Femur (tissue), 1 donor: ENCODE data around the gene GFM2.
"Not testable (repeated sequence)": the region's sequence is repeated elsewhere in the genome, so short reads cannot be mapped to it uniquely, and the experiment has no call there.

ENCODE experiments used
- DNase-seq: peaks from one replicate; pipeline ENCODE4 v3.0.0-alpha.2; 2017

GFM2 gene

DNA sequence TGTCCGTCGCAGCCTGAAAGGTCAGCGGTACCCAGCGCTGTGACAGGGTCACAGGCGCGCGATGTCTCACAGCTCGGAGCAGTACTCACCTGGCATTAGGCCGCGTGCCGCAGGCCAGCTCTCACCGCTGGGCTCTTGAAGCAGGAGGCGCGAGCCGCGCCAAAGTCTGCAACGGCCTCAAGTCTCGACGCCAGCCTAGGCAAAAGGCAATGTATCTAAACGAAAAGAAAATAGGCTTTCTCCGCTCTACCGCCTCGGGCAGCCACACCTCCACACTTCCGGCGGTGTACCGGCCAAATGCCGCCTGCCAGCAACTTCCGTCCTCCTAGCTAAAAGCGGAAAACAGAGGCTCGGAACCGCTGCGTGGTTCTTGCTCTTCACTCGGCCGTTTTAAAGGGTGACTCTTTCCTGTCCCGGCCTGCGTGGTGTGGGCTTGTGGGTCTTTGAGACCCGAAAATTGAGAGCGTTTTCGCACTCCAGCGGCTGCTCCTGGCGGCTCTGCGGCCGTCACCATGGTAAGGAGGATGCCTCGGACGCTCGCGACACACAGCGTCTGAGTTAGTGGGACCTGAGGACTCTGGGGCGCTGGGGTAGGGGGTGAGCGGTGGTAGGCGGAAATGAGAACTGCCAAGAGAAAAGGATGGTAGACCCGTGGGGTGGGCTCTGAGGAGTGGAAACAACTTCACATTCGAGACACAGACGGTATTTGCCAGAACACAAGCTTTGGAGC lies at the start of gene GFM2, which contains the start of gene NSA2:
Gene GFM2 (minus strand): TSS at position 269 of the 730 bp plus-strand sequence. CDS start 3,375 bp downstream, outside the sequence.
Gene NSA2 (plus strand): TSS at position 401 of the 730 bp plus-strand sequence. CDS start 112 bp downstream, at position 513.
- peak; percentile 97 for DNase-seq

DNA sequence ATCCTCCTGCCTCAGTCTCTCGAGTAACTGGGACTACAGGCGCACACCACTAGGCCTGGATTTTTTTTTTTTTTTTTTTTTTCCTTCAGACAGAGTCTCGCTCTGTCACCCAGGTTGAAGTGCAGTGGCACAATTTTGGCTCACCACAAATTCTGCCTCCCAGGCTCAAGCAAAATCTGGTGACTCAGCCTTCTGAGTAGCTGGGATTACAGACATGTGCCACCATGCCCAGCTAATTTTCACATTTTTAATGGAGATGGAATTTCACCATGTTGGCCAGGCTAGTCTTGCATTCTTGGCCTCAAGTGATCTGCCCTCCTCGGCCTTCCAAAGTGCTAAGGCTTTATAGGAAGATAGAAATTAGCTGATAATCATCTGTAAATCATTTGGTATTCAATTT lies 44.0 kb upstream of the GFM2 start:
- DNase-seq, result no peak

- DNase-seq, result no peak
Measured at GRCh38 chr5:74801941-74802340, 35.0 kb upstream of the GFM2 start.

DNA sequence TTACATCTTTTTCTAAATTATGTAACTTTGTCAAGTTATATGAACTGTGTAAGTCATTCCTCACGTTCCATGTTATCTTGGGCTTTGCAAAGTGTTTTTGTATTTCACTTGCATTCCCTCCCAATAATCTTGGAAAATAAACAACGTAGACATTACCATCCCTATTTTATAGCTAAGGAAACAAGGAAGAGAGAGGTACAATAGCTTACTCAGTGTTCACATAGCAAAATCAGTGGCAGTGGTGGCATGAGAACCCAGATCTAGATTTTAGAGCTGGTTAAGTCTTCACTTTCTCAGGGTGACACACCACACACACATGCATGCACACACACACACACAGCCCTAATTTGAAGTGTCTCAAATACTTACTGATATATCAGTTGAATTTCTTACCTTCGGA lies 34.3 kb upstream of the GFM2 start:
- DNase-seq, result no peak

DNA sequence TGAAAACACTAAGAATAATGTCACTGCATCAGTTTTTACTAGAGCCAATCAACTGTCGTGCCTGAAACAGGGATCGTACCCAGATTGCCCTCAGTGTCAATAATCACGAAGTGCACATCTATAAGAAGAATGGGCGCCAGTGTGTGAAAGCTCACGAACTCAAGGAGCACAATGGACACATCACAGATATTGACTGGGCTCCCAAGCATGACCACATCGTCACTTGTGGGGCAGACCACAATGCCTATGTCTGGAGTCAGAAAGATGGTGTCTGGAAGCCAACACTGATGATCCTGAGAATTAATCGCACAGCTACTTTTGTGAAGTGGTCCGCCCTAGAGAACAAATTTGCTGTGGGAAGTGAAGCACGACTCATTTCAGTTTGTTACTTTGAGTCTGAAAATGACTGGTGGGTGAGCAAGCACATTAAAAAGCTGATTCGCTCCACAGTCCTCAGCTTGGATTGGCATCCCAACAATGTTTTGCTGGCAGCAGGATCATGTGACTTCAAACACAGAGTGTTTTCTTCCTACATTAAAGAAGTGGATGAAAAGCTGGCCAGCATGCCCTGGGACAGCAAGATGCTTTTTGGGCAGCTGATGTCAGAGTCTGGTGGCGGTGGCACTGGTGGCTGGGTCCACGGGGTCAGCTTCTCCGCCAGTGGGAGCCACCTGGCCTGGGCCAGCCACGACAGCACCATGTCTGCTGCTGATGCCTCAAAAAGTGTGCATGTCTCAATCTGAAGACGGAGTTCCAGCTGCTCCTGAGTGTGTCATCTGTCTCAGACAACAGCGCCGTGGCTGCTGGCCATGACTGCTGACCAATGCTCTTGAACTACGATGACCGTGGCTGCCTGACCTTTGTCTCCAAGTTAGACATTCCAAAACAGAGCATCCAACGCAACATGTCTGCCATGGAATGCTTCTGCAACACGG lies 32.3 kb upstream of the GFM2 start:
- DNase-seq, result no peak

DNA sequence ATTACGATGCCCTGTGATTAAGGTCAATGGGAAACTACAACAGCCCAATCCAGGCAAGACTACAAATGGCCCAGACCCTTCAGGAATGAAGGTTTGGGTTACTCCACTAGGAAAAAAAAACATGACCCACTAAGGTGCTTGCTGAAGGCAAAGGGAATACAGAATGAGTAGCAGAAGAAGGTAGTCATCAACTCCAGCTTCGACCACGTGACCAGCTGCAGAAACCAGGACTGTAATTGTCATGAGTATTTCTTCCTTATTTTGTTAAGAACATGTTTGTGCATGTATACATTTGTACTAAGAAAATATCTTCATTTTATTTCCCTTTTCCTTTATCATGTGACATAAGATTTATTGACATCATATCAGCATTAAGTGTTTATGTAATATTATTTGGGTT lies 24.8 kb upstream of the GFM2 start:
- DNase-seq, result not testable (repeated sequence)

GRCh38 chr5:74787424-74787823 lies 20.5 kb upstream of the GFM2 start:
- no peak for DNase-seq

DNA sequence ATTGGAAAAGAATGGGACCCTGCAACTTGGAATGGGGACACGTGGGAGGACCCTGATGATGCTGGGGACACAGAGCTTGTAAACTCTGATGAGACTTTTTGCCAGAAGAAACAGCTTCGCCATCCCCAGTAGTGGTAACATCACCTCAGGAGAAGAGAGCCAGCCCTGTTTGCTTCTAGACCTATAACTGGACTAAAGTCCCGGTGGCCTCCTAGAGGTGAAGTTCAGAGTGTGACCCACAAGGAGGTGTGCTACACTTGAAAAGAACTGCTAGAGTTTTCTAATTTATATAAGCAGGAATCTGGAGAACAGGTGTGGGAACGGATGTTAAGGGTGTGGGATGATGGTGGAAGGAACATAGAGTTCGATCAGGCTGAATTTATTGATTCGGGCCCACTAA lies 19.9 kb upstream of the GFM2 start:
- no peak for DNase-seq

DNA sequence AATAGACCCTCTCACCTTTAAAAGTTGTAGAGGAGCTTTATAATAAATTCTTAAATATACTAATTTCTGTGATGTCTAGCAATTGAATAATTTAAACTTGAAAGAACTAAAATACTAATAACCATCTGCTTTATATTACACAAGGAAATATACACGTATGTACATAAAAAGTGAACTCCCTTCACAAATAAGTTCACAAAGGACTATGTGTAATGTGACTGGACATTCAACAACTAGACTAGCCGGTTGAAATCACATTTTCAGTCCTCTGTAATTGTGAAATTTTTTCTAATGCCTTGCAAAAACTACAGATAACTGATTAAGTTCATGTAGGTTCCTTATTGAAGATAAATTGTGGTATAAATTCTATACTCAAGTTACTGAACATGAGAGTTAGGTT lies 11.7 kb upstream of the GFM2 start:
- DNase-seq, result no peak

DNA sequence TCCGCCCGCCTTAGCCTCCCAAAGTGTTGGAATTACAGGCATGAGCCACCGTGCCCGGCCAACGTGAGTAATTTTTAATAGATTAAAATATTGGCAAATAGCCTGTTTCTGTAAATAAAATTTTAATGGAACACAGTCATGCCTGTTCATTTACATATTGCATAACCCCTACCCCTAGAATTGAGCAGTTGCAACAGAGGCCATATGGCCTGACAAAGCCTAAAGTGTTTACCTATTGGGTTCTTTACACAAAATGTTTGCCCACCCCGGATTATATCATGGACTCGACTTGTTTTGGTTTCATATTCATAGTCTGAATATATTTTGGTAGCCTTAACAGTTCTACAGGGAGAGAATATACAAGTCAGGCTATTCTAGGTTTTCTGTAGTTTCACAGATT lies 5.4 kb upstream of the GFM2 start:
- no peak for DNase-seq

DNA sequence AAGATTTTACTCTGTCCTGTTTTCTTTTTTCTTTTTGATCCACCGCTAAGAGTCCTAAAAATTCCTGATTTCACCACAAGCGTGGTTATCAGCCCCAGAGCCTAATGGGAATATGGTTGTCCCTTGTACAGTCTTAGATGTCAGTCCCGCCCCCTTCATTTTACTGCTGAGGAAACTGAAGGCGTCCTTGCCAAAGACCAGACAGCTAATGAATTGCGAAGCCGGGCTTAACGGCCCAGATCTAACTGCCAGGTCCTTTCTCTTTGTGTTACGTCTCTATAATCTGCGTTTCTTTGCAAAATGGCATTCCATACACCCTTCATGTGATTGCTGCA lies 629 bp upstream of the GFM2 start:
- peak; percentile 26 for DNase-seq

GRCh38 chr5:74766418-74766848 lies 484 bp downstream of the GFM2 start:
- no peak for DNase-seq

DNA sequence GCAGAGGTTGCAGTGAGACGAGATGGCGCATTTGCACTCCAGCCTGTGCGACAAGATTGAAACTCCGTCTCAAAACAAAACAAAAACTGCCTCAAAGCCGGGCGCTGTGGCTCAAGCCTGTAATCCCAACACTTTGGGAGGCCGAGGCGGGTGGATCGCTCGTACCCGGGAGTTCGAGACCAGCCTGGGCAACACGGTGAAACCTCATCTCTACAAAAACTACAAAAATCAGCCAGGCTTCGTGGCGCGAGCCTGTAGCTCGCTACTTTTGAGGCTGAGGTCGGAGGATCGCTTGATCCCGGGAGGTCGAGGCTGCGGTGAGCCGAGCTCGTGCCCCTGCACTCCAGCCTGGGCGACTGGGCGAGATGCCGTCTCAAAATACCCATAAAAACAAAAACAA lies 988 bp downstream of the GFM2 start:
- no peak for DNase-seq

GRCh38 chr5:74765201-74765600 lies 1.7 kb downstream of the GFM2 start:
- DNase-seq, result no peak

DNA sequence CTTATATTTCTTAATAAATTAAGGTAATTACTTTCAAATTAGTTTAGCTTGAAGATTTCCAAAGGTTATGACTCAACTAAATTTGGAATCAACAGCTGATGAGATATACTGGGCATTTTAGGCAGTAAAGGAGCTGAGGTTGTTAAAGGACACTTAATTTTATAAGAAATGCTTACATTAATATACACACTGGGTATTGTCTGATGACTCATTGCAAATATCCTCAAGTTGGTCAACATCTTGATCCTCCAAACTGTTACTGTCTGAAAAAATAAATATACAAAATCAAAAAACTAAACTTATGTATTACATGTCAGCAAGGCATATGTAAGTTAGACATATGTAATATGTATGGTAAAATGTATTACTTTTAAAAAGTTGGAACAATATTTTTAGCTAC lies 3.4 kb downstream of the GFM2 start:
- no peak for DNase-seq

DNA sequence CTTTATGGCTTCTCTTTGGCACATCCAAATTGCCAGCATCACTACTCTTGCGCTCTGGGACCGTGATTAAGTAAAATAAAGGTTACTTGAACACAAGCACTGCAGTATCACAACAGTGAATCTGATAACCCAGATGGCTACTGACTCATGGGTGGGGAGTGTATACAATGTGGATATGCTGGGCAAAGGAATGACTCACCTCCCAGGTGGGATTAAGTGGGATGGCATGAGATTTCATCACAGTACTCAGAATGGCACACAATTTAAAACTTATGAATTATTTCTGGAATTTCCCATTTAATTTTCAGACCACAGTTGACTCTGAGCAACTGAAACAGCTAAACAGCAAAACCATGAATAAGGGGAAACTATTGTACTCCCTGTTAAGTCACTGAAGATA lies 4.3 kb downstream of the GFM2 start:
- DNase-seq, result no peak

DNA sequence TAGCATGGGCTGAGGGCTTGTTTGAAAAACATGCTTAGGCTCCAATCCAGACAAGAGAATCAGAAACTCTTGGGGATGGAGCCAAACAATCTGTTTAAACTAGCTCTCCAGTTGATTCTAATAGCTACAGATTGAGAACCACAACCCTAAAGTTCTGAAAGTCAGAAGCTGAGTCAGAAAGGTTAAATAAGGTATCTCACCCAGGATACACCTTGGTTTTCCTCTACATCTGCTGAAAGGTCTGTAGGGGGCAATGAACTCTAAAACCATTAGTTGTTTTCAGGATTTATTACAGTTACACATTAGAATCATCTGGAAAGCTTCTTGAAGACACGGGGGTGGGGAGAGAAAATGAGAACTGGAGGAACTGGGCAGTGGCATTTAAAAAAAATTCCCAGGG lies 5.7 kb downstream of the GFM2 start:
- DNase-seq, result no peak

DNA sequence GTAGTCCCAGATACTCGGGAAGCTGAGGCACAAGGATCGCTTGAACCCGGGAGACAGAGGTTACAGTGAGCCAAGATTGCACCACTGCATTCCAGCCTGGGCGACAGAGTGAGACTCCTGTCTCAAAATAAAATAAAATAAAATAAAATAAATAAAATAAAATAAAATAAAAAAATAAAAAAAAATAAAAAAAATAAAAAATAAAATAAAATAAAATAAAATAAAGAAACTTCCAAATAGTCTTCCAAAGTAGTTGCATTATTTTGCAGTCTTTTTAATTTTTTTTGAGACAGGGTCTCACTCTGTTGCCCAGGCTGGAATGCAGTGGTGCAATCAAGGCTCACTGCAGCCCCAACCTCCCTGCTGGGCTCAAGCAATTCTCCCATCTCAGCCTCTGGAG lies 18.2 kb downstream of the GFM2 start:
- DNase-seq, result not testable (repeated sequence)

DNA sequence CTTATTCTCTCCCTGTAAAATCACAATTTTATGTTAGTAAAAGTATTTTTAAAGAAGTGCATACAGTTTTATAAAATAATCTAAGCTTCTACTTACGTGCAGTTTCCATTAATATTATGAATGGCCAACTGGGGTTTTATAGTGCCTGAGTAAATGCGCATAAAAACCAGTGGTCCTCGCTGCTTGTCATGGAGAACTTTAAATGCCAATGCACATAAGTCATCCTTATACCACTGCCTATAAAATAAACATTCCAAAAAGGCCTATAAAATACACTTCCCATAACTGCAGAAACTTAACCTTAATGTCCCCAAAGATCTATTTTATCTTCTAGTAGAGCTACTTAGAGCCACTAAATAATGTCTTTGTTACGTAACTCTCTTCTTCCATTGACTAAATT lies 28.5 kb downstream of the GFM2 start:
- no peak for DNase-seq

GRCh38 chr5:74736759-74737158 lies 30.2 kb downstream of the GFM2 start:
- DNase-seq, result no peak

DNA sequence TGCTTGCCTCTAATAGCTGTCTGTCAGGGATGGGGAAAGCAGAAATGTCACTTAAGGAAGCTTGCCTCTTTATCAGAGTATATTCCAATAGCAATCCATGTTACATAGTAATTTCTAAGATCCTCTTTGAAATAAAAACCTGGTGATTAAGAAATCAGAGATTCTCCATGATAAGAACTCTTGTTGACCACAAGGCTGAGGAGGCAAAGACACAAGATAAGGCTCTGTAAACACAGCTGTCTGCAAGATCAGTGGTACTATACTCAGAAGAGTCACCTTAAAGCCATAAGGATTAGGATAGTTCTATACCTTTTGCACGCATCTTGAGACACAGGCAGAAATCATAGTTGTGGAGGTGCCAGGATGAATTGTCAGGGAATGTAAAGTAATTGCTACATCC lies 41.6 kb downstream of the GFM2 start:
- DNase-seq, result no peak

GRCh38 chr5:74722271-74722670 lies 44.6 kb downstream of the GFM2 start:
- DNase-seq, result no peak

DNA sequence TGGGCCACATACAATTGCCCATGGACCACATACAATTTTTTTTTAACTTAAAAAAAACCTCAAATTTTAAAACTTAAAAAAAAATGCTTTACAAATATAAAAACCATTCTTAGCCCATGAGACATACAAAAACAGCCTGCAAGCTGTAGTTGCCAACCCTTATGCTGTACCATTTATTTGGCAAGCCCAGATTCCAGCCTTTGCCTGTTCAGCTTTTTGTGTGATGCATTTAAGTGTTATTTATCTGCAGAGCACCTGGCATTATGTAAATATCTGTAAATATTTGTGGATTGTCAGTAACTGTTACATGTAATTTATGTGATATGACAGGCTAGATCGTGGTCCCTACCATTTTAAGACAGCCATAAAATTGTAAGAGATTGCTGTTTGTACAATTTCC lies 49.3 kb downstream of the GFM2 start:
- no peak for DNase-seq

GRCh38 chr5:74693191-74693590 lies 73.7 kb downstream of the GFM2 start:
- no peak for DNase-seq
